G401.6 (cell line): Measurements from ENCODE around the gene ODF2.
"Not testable (repeated sequence)": the region's sequence is repeated elsewhere in the genome, so short reads cannot be mapped to it uniquely, and the experiment has no call there.

Experiments used
- FAIRE-seq: peaks from 2 replicates; lab custom pipeline; 2012; peaks lifted over from hg19 to GRCh38; lab: Jason Lieb, UNC

ODF2 gene

DNA sequence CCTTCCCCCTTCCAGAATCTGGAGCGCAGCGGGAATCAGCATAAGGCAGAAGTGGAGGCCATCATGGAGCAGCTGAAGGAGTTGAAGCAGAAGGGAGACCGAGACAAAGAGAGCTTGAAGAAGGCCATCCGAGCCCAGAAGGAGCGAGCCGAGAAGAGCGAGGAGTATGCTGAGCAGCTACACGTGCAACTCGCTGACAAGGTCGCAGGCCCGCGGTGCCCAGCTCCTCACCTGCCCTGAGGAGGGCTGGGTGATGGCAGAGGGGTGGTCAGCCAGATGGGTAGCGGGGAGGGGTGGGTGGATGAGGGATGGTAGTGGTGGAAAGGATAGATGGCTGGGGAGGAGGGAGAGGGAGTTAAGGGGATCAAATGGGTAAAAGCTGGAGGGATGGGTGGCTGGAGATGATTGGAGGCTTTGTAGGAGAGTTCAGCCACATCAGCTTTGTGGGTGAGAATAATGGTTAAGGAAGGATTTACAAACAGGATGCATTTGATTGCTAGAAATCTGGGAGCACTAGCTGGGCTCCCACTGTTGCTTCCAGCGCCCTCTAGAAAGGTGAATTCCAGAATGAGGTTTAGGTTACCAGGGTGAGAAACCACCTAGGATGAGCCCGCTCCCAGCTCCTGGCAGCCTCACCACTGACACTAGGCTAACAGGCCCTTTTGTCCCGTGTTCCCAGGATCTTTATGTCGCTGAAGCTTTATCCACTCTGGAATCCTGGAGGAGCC is 29.0 kb downstream of the ODF2 start:
- FAIRE-seq: no peak

- FAIRE-seq: no peak
Measured at GRCh38 chr9:128485414-128485855, 29.6 kb downstream of the ODF2 start.

GRCh38 chr9:128486201-128486600 is 30.4 kb downstream of the ODF2 start:
- no peak for FAIRE-seq

DNA sequence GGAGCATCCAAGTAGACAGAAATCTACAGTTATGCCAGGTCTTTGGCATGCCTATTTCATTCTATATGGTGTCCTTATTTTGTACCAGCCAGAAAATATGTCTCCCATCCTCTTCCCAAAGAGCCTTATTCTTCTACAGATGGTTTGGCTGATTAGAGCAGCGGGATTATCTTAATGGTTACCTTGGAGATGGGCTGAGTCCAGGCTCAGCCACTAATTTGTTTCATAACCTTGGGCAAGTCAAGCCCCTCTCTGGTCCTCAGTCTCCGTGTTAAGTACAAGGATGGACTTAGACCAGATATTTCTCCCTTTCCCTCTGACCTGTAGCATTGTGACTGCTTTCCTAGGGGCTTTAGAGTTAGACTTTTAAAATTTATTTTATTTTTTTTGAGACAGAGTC is 37.6 kb downstream of the ODF2 start:
- FAIRE-seq: no peak

DNA sequence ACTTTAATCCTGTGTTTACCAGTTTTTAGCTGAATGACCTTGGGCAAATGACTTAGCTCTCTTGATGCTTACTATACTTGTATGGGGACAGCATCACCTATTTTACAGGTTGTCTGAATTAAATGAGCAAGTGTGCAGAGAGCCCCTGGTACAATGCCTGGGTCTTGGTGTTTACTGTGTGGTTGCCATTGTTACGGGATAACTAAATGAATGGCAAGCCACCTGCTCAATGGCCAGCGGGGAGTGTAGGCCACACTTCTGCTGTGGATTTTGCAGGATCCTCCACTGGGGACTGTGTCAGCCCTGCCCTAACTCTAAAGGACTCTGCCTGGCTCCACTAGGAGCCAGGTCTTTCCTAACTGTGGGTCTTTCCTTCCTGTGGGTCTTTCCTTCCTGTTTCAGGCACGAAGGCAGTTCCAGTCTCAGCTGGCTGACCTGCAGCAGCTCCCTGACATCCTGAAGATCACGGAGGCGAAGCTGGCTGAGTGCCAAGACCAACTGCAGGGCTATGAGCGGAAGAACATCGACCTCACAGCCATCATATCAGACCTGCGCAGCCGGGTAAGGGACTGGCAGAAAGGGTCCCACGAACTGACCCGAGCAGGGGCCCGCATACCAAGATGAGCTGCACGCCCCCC is 38.4 kb downstream of the ODF2 start:
- no peak for FAIRE-seq

DNA sequence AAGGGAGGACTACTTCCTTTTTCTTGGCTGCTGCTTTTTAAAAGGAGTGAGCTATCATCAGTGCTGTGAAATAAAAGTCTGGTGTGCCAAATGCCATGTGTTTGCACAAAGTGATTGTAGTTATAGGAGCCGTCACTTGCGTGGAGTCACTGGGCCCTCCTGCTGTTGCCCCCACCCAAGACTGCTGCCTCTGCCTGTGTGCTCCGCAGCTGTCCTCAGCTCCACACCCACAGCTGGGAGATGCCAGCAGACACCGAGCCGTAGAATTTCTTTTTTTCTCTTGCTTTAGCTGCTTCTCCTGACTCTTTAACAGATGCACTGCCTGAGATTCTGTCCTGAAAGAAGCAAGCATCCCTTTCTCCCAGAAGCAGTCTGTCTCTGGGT is 38.9 kb downstream of the ODF2 start:
- FAIRE-seq: no peak

DNA sequence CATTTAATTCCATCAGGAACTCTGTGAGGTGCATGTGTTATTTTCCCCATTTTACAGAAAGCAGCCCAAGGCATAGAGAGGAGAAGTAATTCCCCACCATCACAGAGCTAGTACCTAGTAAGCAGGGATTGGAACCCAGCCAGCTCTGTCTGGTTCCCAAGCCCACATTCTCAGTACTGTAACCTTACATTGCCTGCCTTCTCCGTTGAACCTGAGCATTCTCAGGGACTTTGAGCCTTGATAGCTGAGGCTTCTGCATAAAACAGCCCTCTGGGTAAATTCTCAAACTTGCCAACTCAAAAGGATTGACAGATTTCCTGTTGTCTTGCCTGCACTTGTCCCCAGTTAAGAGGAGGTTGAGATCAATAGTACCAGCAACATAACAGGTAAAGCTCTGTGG is 39.5 kb downstream of the ODF2 start:
- no peak for FAIRE-seq

DNA sequence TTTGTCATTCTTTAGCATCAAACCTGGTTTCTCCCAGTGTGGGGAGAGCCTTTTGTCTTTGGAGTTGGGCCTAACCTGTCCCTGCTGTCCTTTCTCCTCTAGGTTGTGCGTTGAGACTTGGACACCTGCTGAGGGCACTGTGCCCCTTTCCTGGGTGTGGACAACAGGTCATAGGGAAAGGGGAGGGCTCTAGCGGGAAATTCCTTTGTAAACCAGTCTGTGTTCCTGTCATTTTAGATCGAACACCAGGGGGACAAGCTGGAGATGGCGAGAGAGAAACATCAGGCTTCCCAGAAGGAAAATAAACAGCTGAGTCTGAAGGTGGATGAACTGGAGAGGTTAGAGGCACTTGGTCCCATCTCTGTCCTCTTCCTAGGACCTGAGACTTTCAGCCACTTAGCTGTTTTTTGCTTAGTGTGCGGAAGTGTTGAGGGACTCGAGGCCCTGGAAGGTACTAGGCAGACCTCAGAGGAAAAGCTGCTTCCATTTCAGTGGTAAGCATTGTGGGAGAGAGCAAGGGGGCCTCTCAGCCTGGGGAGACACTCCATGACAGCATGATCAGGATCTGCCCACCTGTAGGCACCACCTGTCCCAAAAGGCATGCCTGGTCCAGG is 40.1 kb downstream of the ODF2 start:
- FAIRE-seq: no peak

DNA sequence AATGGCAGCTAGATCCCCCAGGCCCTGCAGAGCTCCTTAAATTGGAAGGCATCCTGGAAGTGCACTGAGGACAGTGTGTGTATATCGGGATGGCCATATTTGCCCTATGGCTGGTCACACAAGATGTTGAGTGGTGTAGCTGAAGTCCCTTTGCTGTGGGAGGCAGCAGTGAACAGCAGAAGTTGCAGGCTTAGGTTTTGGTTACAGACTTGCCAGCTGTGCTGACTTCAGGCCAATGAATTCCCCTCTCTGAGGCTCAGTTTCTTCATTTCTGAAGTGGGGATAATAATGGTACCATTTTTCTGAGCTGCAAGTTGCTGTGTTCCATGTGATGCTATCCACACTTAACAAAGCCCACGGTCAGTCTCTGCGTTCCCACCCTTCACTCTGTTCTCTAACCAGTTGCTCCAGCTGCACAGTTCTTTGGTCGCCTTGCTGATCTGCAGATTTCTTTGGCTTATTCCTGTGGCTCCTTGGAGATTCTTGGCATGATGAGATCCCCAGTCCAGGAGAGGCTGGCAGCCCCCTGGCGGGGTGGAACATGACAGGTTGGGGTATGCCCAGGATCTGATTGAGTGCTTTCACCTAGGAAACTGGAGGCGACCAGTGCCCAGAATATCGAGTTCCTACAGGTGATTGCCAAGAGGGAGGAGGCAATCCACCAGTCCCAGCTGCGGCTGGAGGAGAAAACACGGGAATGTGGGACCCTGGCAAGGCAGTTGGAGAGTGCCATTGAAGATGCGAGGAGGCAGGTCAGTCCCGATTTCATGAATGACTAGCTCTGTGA is 42.2 kb downstream of the ODF2 start:
- no peak for FAIRE-seq

GRCh38 chr9:128498911-128499310 is 43.1 kb downstream of the ODF2 start:
- no peak for FAIRE-seq

DNA sequence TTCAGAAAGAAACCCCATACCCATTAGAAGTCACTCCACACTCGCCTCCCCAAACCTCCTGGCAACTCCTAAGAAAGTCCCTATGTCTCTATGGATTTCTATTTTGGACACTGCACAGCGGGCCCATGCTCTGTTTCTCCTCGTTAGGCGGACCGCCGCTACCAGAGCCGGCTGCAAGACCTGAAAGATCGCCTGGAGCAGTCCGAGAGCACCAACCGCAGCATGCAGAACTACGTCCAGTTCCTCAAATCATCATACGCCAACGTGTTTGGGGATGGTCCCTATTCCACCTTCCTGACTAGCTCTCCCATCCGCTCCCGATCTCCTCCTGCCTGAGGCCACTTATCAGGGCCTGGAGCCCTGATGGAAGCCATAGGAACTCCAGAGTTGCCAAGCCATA is 44.1 kb downstream of the ODF2 start:
- no peak for FAIRE-seq

- FAIRE-seq: not testable (repeated sequence)
Measured at GRCh38 chr9:128503415-128503825, 47.6 kb downstream of the ODF2 start.

- FAIRE-seq: no peak
Measured at GRCh38 chr9:128503870-128504269, 48.1 kb downstream of the ODF2 start.

GRCh38 chr9:128504485-128505413 is 48.9 kb downstream of the ODF2 start, which contains the start of gene GLE1:
Gene GLE1, plus strand, starts transcription at chr9:128504719. Its CDS starts 87 bp downstream, at chr9:128504806.
- FAIRE-seq: peak; percentile 8

DNA sequence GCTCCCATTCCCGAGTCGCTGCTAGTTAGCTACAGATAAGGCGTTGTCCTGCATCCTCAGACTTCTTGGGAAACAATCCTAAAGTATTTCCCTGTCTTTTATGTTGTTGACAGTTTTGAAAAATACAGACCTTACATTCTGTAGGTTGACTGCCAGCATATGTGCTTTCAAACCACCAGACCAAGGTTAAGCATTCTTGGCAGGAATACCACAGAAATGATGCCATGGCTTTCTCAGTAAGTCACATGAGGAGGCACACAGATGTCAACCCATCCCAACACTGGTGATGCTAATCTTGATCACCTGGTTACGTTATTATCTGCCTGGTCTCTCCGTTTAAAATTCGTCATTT is 49.6 kb downstream of the ODF2 start:
- FAIRE-seq: no peak

- not testable (repeated sequence) for FAIRE-seq
Measured at GRCh38 chr9:128505906-128506305, 50.1 kb downstream of the ODF2 start.

- no peak for FAIRE-seq
Measured at GRCh38 chr9:128512820-128513219, 57.0 kb downstream of the ODF2 start.

DNA sequence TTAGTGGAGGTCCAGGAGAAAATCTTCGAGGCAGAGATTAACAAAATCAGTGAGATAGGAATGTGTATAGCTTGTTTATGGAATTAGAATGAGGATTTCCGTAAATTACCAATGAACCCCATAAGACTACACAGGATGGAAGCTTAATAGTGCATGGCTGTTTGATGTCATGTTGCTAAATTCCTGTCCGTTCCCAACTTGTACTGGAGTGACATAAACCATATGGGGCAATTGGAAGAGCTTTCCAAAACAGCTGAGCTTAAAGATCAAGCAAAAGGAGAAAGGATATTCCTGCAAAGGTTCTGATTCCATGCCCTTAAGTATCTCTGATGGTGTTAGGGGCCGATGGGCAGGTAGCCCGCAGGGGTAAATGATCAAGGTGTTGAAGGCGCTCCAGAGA is 66.2 kb downstream of the ODF2 start:
- no peak for FAIRE-seq

DNA sequence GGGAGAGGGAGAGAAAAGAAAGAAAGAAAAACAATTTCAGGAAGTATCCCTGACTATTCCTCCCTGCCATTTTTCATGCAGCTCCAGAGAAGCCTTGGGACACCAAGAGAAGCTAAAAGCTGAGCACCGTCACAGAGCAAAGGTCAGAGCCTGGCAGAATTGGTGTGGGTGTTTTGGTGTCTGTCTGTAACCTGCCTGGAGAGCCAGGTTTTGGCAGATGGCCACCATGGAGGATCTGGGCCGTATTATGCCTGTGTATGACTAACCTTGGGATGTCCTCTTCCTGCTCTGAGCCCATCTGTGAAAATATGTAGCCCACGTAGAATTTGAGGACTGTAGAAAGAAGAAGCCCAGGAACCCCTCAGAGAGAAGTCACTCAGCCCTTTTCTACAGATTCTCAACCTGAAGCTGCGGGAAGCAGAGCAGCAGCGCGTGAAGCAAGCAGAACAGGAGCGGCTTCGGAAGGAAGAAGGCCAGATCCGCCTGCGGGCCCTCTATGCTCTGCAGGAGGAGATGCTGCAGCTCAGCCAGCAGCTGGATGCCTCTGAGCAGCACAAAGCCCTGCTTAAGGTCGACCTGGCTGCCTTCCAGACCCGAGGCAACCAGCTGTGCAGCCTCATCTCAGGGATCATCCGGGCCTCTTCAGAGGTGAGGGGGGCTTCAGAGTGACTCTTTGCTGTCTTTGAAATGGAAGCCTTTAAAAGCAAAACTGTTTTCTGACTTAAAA is 67.6 kb downstream of the ODF2 start:
- FAIRE-seq: no peak

DNA sequence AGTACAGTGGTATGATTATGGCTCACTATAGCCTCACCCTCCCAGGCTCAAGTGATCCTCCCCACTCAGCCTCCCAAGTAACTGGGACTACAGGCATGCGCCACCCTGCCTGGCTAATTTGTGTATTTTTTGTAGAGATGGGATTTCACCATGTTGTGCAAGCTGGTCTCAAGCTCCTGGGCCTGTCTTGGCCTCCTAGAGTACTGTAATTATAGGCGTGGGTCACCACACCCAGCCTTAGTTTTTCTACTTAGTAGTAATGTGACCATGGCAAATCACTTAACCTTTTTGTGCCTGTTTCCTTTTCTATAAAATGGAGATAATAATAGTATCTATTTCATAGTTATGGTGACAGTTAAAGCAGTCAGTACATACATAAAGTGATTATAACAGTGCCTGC is 70.9 kb downstream of the ODF2 start:
- FAIRE-seq: no peak
